ENCODE data around the gene MSMO1. TPM values are rescaled to one million over a fixed set of nuclear protein-coding genes. Genes with fewer than 3 reads are reported as not detected.
A peak's percentile ranks its signal among the peaks of the same experiment; 100 is the strongest.
"Not testable (repeated sequence)": the region's sequence is repeated elsewhere in the genome, so short reads cannot be mapped to it uniquely, and the experiment has no call there.

Gene MSMO1
- 10 to 100 TPM; 59.6 to 90.0 (median 73.1) TPM for polyA plus RNA-seq (ENCODE audit: insufficient read length in 3 of 3)
- long read RNA-seq, donor 1, transcript MSMO1-201 (6 exons, 2,269 nt), result major isoform, 30 of 32 reads
- long read RNA-seq, donor 1, partial matches to known transcripts, result 0 of 32 reads
- long read RNA-seq, donor 1, other reads (novel, unspliced or antisense), result 0 of 32 reads
- long read RNA-seq, donor 2, transcript MSMO1-201 (6 exons, 2,269 nt), result major isoform, 40 of 47 reads
- long read RNA-seq, donor 2, partial matches to known transcripts, result 5 of 47 reads
- long read RNA-seq, donor 2, other reads (novel, unspliced or antisense), result 0 of 47 reads
- long read RNA-seq, donor 3, transcript MSMO1-201 (6 exons, 2,269 nt), result major isoform, 15 of 26 reads
- long read RNA-seq, donor 3, partial matches to known transcripts, result 7 of 26 reads
- long read RNA-seq, donor 3, other reads (novel, unspliced or antisense), result 0 of 26 reads
- long read RNA-seq, donor 4, transcript MSMO1-201 (6 exons, 2,269 nt), result major isoform, 32 of 36 reads
- long read RNA-seq, donor 4, partial matches to known transcripts, result 0 of 36 reads
- long read RNA-seq, donor 4, other reads (novel, unspliced or antisense), result 0 of 36 reads
- long read RNA-seq, donor 5, transcript MSMO1-201 (6 exons, 2,269 nt), result major isoform, 15 of 17 reads
- long read RNA-seq, donor 5, partial matches to known transcripts, result 0 of 17 reads
- long read RNA-seq, donor 5, other reads (novel, unspliced or antisense), result 0 of 17 reads
- long read RNA-seq, donor 6, transcript MSMO1-201 (6 exons, 2,269 nt), result major isoform, 53 of 54 reads
- long read RNA-seq, donor 6, partial matches to known transcripts, result 0 of 54 reads
- long read RNA-seq, donor 6, other reads (novel, unspliced or antisense), result 0 of 54 reads
- long read RNA-seq, donor 7, transcript MSMO1-201 (6 exons, 2,269 nt), result major isoform, 31 of 36 reads
- long read RNA-seq, donor 7, partial matches to known transcripts, result 0 of 36 reads
- long read RNA-seq, donor 7, other reads (novel, unspliced or antisense), result 0 of 36 reads
- long read RNA-seq, donor 8, partial matches to known transcripts, result 21 of 26 reads
- long read RNA-seq, donor 8, other reads (novel, unspliced or antisense), result 0 of 26 reads
- long read RNA-seq, donor 9, transcript MSMO1-201 (6 exons, 2,269 nt), result major isoform, 47 of 55 reads
- long read RNA-seq, donor 9, partial matches to known transcripts, result 5 of 55 reads
- long read RNA-seq, donor 9, other reads (novel, unspliced or antisense), result 0 of 55 reads
- long read RNA-seq, donor 10, transcript MSMO1-201 (6 exons, 2,269 nt), result major isoform, 34 of 38 reads
- long read RNA-seq, donor 10, partial matches to known transcripts, result 0 of 38 reads
- long read RNA-seq, donor 10, other reads (novel, unspliced or antisense), result 0 of 38 reads
- long read RNA-seq, donor 11, transcript MSMO1-201 (6 exons, 2,269 nt), result major isoform, 20 of 21 reads
- long read RNA-seq, donor 11, partial matches to known transcripts, result 0 of 21 reads
- long read RNA-seq, donor 11, other reads (novel, unspliced or antisense), result 0 of 21 reads
- long read RNA-seq, donor 12, transcript MSMO1-201 (6 exons, 2,269 nt), result major isoform, 46 of 174 reads
- long read RNA-seq, donor 12, transcript MSMO1-202 (5 exons, 1,789 nt), result minor isoform, 6 of 174 reads
- long read RNA-seq, donor 12, partial matches to known transcripts, result 122 of 174 reads
- long read RNA-seq, donor 12, other reads (novel, unspliced or antisense), result 0 of 174 reads
- long read RNA-seq, donor 13, transcript MSMO1-201 (6 exons, 2,269 nt), result major isoform, 9 of 11 reads
- long read RNA-seq, donor 13, partial matches to known transcripts, result 0 of 11 reads
- long read RNA-seq, donor 13, other reads (novel, unspliced or antisense), result 0 of 11 reads
- long read RNA-seq, donor 14, transcript MSMO1-201 (6 exons, 2,269 nt), result major isoform, 27 of 30 reads
- long read RNA-seq, donor 14, partial matches to known transcripts, result 0 of 30 reads
- long read RNA-seq, donor 14, other reads (novel, unspliced or antisense), result 0 of 30 reads
- long read RNA-seq, donor 15, transcript MSMO1-201 (6 exons, 2,269 nt), result major isoform, 41 of 45 reads
- long read RNA-seq, donor 15, partial matches to known transcripts, result 0 of 45 reads
- long read RNA-seq, donor 15, other reads (novel, unspliced or antisense), result 0 of 45 reads
- long read RNA-seq, donor 16, transcript MSMO1-201 (6 exons, 2,269 nt), result major isoform, 31 of 35 reads
- long read RNA-seq, donor 16, partial matches to known transcripts, result 0 of 35 reads
- long read RNA-seq, donor 16, other reads (novel, unspliced or antisense), result 0 of 35 reads

DNA sequence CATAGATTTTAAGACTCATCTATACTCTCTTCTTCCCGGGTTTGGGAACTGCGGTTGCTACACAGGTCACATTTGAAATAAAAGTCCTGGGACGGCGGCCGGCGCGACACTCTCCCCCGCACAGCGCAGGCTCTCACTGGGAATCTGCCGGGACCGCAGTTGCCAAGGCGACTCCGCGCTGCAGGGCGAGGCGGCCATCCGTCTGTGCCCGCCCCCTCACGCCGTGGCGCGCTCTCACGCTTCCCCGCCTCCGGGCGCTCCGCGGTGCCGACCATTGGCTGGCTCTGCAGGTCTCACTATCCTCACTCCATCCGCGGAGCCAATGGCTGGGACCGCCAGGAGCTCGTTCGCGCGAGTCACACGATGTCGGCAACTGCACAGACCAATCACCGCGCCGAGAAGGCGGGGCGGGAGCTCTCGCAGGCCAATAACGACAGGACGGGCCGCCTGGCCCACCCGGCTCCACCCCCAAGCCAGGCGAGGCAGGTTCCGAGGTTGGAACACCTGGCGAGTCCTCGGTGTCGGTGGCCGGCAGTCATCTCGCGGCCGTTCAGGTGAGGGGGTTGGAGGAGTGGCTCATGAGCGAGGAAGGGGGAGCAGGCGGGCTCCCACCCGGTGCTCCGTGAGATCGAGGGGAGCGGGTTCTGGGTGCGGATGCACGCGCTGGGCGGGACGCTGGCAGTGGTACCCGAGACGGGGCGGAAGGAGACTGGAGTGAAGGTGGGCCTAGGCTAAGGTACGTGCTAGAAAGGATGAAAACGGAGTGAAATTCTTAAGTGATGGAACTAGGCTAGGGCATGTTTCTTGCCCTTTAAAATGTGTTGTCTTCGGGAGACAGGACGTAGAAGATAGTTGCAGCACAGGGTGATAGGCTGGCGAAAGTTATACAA, at the start of gene MSMO1:
TSS of gene MSMO1 (plus strand) at position 459 of the 890 bp plus-strand sequence. CDS start 5,702 bp downstream, outside the sequence.
- DNase-seq, result peak; percentile 99

DNA sequence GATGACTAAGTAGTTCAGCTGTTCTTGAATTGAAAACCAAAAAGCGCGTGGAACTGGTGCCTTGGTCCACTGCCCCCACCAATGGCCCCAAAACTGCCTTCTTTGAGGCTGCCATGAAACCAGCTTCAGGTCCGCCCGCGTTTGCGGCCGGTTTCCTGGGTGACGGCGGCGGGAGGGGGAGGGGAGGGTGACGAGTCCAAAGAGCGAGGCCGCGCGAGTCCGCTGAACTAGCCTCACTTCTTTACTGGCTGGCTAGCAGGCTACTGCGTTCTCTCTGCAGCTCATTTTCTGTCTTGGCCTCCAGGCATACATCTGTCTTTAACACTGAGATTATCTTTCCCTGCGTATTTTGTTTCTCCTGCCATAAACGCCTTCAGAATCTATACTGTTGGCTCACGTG, 47.9 kb upstream of the MSMO1 start:
- DNase-seq, result not testable (repeated sequence)

DNA sequence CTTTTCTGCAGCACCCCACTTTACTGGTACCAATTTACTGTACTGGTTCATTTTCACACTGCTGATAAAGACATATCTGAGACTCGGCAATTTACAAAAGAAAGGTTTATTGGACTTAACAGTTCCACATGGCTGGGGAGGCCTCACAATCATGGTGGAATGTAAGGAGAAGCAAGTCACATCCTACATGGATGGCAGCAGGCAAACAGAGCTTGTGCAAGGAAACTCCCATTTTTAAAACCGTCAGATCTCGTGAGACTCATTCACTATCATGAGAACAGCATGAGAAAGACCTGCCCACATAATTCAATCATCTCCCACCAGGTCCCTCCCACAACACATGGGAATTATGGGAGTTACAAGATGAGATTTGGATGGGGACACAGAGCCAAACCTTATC, 42.8 kb upstream of the MSMO1 start:
- DNase-seq, result not testable (repeated sequence)

DNA sequence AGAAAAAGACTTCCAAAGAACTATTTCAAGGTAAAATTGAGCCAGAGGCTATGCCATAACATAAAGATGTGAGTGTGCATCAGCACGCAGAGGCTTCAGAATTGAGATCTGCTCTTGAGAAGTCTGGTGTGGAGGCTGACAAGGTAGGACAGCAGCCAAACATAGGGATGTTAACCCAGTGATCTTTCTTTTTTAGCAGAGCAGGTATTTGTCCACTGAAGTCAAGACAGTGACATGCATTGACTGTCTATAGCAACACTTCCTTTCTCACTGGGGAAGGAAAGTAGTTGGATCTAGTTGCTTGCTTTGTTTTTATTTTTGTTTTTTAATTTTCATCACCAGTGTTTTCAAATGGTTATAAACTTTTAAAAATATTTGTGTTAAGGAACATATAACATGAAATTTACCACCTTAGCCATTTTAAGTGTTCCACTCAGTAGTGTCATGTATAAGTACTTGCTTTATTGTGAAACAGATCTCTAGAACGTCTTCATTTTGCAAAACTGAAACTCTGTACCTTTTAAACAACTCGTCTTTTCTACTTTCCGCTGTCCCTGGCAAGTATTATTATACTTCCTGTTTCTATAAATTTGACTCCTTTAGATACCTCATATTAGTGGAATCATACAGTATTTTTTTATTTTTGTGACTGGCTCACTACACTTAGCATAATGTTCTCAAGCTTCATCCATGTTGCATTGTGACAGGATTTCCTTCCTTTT, 40.7 kb upstream of the MSMO1 start:
- DNase-seq, result not testable (repeated sequence)

DNA sequence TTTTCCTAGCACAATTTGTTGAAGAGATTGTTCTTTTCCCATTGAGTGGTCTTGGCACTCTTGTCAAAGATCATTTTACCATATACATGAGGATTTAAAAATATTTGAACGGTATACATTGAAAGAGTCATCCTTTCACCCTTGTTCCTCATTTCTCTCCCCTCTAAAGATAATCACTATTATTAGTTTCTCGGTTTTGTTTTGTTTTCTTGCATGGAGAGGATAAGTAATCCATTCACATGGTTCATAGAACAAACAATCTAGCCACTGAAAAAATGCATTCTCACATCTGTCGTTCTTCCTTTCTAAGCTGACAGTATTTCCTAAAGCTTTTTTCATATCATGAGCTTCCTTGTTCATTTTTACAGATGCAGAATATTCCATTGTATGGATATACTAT, 39.2 kb upstream of the MSMO1 start:
- no peak for DNase-seq

DNA sequence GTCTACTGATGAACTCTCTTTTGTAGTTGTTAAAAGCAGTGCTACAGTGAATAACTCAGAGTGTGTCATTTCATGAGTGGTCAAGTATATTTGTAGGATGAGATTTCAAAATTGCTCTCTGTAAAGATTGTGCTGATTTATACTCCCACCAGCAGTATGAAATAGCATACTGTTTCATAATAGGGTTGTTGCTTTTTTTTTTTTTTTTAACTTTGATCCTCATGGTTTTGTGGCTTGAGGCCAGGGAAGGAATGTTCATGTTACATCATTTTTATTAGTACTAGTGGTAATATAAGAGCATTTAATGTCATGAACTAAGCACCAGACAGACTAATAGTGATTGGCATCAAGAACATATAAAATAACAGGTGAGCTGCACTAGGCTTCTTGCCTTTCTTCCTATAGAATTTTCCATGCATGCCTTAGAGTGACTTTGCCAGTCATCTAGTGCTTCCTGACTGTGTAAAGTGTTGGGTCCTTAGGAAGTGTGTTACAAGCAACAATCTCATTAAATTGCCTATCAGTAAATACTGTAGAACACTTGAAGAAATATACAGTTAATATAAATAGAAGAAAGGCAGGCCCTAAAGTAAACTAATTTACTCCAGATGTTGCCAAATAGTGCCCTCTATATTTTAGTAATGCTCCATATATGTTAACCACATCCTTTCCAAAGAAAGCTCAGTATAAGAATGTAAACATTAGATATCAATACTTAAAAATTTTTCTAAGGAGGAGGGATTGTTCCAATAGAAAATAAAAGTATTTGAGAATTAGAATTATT, 38.6 kb upstream of the MSMO1 start:
- DNase-seq, result no peak

DNA sequence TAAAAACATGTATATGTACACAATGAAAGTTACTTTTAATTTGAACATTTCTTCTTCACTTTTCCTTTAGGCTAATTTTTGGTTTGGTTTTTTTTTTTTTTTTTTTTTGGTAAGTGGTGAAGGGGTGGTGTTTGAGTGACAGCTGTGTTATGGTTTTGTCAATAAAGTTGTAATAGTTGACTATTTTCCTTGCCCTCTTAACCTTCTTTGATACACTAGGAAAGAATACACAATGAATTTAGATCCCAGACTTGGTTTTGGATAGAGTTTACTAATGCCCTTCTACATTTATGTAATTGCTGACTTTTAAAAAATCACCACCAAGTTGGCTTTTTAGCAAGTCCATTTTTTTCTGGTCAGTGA, 38.1 kb upstream of the MSMO1 start:
- DNase-seq, result no peak

DNA sequence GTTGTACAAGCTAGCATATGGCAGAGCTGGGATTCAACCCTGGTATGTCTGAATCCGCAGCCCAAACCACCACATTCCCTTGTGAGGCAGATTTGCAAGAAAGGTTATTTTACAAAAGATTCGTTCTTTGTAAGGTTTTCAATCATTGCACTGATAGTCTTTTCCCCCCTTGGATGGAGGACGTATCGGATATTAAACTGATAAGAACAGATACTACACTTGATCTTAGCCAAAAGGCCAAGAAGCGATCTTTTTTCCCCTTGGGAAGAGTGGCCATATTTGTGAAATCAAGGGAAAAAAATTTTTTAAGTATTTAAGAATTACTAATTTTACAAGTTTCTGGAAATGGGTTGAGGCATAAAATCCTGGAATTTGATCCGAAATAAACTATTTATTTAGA, 34.4 kb upstream of the MSMO1 start:
- DNase-seq, result peak; percentile 12

DNA sequence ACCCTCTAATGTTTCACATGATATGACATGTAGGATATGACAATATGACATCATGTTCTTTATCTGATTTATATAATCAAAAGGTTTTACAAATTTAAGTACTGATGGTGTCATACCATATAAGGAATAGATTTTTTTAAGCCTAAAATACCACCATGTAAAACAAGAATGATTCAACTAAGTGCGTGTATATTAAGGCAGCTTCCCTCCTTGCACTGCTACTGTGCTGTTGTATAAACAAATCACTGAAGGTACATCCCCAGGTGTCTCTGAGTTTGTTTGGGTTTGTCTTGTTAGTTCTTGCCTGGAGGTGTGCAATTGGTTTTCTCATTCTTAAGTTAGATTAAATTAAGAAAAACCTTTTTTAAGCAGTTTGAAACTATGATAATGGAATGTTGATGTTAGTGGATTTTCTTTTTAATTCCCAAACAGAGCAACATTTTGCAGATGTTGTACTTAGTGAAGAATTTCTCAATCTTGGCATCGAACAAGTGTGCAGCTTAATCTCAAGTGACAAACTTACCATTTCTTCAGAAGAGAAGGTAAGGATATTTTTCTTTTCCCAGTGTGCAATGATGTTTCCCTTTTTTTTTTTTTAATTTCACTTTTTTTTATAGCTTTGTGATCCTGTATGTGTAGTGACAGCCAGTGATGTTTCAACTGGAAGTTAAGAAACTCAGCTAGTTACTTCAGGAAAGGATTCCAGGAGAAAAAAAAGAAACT, 33.4 kb upstream of the MSMO1 start:
- DNase-seq, result no peak

DNA sequence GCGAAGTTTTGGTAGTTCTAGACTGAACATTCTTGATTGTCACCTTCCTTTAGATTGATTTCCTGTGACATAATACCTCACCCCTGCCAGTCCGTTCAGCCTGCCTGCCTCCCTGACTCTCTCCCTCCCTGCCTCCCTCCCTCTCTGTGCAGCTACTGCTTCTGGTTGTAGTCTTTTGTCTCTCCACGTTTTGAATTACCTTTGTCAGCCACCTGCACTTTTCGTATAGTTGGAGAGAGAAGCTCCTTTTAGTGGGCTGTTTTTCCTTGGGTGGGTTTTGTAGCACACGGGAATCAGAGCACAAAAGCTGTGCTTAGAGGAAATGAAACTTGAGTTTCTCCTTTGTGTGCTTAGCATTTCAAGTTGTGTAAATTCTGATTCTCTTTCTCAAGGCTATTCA, 32.6 kb upstream of the MSMO1 start:
- DNase-seq, result peak; percentile 19

DNA sequence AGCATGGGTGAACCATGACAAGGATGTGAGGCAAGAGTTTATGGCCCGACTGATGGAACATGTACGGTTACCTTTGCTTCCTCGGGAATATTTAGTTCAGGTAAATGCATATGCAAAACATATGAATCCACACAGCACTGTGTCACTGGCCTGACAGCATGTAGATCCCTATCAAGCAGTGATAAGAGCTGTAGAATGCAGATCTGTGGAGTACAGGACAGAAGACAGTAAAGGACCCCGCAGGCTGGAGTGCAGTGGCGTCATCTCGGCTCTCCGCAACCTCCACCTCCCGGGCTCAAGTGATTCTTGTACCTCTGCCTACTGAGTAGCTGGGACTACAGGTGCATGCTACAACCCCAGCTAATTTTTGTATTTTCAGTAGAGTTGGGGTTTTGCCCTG, 29.8 kb upstream of the MSMO1 start:
- no peak for DNase-seq

DNA sequence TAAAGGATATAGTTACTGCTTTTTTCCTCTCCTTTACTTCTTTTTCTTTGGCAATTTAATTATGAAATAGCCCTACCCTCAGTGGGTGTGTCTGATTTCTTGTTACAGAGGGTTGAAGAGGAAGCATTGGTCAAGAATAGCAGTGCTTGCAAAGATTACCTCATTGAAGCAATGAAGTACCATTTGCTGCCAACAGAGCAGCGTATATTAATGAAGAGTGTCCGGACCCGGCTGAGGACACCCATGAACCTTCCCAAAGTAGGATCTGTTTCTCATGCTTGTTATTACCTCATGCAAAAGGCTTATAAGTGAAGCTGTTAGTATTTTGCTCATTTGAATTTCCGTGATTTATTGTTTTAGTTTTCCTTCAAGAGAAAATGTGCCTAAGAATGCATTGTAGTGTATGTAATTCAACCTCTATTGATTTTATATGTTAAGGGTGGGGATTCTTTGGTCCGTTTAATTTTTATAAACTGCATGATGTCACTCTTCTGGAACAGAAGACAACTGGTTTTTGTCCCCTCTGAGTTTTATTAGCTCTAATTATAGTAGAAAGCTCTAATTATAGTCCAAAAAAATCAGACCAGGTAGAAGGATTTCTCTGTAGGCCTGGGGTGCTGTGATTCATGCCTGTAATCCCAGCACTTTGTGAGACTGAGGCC, 27.9 kb upstream of the MSMO1 start:
- DNase-seq, result no peak

DNA sequence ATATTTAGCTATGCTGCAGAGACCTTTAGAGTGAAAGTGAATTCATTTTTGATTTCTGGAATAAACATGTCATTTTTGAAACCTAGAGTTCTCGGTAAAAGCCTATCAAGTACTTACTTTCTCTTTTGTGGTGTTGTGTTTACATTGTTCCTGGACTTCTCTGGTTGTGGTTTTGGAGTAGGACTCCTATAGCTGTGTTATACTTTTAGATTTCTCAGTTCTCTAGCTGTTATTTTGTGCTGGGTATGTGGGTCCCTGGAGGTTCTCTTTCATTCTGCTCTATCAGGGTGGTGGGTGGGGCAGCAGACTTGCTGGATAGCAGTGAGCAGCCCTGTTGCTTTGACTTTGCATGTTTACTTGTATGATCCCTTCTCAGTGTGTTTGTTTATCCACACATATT, 25.6 kb upstream of the MSMO1 start:
- no peak for DNase-seq

DNA sequence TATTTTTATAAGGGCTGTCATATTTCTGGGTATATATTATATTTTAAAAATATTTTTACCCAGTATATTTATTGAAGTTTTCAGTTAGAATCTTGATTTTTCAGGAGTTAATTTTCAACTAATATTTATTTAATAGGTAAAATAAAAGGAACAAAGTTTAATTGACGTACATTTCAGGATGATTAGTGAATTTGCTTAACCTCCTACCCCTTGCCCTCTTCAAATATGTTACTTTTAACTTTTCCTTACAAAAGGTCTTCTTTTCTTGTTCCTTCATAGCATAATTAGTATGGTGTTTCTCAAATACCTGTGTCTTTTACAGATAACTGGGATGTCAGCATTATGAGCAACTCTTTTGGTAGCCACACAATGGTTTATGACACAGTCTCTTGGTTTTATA, 24.8 kb upstream of the MSMO1 start:
- no peak for DNase-seq

DNA sequence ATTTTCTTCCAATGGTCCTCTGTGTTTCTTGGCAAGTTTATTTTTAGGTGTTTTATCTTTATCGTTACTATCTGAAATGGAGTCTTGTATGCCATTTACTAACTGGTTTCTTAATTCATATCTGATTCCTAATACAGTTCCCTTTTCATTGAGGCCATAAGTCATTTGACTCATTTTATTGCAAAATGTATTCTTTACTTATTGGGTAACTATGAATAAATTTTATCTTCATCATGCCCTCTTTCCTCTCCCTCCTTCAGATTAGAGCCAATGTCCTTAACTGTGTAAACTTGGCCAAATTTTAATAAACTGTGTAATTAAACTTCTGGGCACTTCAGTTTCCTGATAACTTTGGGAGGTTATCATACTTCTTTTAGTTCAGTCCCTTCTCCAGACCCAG, 19.3 kb upstream of the MSMO1 start:
- DNase-seq, result no peak

DNA sequence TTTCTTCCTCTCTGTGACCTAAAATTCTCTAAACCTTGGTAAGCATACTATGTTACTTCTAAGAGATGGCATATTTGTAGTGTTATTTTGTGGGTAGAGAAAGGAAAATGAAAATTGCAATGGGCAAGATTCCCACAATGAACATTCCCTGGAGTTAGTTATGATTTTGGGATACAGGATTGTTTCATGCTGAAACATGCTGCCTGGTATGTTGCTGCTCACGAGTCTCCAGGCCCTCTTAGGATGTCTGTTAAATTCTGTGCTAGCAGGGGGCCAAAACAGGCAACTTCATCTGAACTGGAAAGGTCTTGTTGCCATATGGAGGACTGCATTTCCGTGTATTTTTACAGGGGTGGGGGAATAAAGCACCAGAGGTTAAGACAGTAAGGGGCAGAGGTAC, 18.9 kb upstream of the MSMO1 start:
- no peak for DNase-seq
